ENCODE data around the gene FAM120A. TPM values are rescaled to one million over a fixed set of nuclear protein-coding genes. Genes with fewer than 3 reads are reported as not detected.

FAM120A gene
- total RNA-seq, 4 donors from 2014 or later, result 81.7 to 125 (median 90.1) TPM

GRCh38 chr9:93505541-93506132, 54.2 kb downstream of the FAM120A start:
- TF ChIP-seq, protein P1, sequence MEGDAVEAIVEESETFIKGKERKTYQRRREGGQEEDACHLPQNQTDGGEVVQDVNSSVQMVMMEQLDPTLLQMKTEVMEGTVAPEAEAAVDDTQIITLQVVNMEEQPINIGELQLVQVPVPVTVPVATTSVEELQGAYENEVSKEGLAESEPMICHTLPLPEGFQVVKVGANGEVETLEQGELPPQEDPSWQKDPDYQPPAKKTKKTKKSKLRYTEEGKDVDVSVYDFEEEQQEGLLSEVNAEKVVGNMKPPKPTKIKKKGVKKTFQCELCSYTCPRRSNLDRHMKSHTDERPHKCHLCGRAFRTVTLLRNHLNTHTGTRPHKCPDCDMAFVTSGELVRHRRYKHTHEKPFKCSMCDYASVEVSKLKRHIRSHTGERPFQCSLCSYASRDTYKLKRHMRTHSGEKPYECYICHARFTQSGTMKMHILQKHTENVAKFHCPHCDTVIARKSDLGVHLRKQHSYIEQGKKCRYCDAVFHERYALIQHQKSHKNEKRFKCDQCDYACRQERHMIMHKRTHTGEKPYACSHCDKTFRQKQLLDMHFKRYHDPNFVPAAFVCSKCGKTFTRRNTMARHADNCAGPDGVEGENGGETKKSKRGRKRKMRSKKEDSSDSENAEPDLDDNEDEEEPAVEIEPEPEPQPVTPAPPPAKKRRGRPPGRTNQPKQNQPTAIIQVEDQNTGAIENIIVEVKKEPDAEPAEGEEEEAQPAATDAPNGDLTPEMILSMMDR (IDR thresholded peaks at IDR 0.05), result no peak
- TF ChIP-seq POLR2A (IDR thresholded peaks at IDR 0.05; ENCODE audit: low read depth) (no peak), POLR2AphosphoS5 (IDR thresholded peaks at IDR 0.05) (no peak), EP300 (IDR thresholded peaks at IDR 0.05) (no peak)
- DNase-seq (ENCODE audit: extremely low spot score), result no peak
- 58% methylated on average over 4 of the region's 4 CpGs for WGBS
- peaks cover 0 to 9% (median 3%) of the 10 kb centered on the region in 4 donors for H3K36me3 ChIP-seq
- no peak overlapping the region for H3K4me3 ChIP-seq
- peaks cover 10 to 67% (median 41%) of the 10 kb centered on the region in 4 donors for H3K4me1 ChIP-seq
- no peaks in the 10 kb centered on the region for H3K9me3 ChIP-seq
- H3K27me3 ChIP-seq, result no peaks in the 10 kb centered on the region
- H3K27ac ChIP-seq (replicated peaks in 1 of 4), result peak overlapping the region in 3 of 4 donors; percentile 18 to 45 (median 44)
- intact Hi-C loops (cut with DNase I), result loop anchor here (10.0 kb wide), 1 partner anchor 51 kb away; the partner anchor contains the start of genes FAM120A and FAM120AOS

- no peak for DNase-seq (ENCODE audit: extremely low spot score)
- Histone ChIP-seq H3K27ac (replicated peaks in 1 of 4) (no peak overlapping the region), H3K4me3 (no peak overlapping the region), H3K4me1 (peaks cover 18 to 69% (median 43%) of the 10 kb centered on the region in 4 donors), H3K27me3 (no peaks in the 10 kb centered on the region), H3K9me3 (no peaks in the 10 kb centered on the region), H3K36me3 (peaks cover 0 to 8% (median 3%) of the 10 kb centered on the region in 4 donors)
- whole genome bisulfite sequencing, result 89% methylated on average over 2 of the region's 2 CpGs
- intact Hi-C loops (cut with DNase I), result loop anchor here (10.0 kb wide), 1 partner anchor 53 kb away; the partner anchor contains the start of genes FAM120A and FAM120AOS
- TF ChIP-seq EP300 (IDR thresholded peaks at IDR 0.05) (no peak), POLR2AphosphoS5 (IDR thresholded peaks at IDR 0.05) (no peak), POLR2A (IDR thresholded peaks at IDR 0.05; ENCODE audit: low read depth) (no peak)
- TF ChIP-seq, protein P1 (IDR thresholded peaks at IDR 0.05), result no peak
These were observed 56.3 kb downstream of the FAM120A start for GRCh38 chr9:93507768-93508167.

GRCh38 chr9:93508207-93508606, 56.7 kb downstream of the FAM120A start:
- 79% methylated on average over 2 of the region's 2 CpGs for WGBS
- intact Hi-C loops (cut with DNase I), result loop anchor here (10.0 kb wide), 1 partner anchor 53 kb away; the partner anchor contains the start of genes FAM120A and FAM120AOS

GRCh38 chr9:93509084-93509483, 57.6 kb downstream of the FAM120A start:
- intact Hi-C loops (cut with DNase I), result loop anchor here (10.0 kb wide), 1 partner anchor 54 kb away; the partner anchor contains the start of genes FAM120A and FAM120AOS
- Histone ChIP-seq H3K27ac (replicated peaks in 1 of 4) (no peak overlapping the region), H3K9me3 (no peaks in the 10 kb centered on the region), H3K4me3 (no peak overlapping the region), H3K27me3 (no peaks in the 10 kb centered on the region), H3K36me3 (peaks cover 0 to 6% (median 0%) of the 10 kb centered on the region in 4 donors), H3K4me1 (peaks cover 18 to 75% (median 41%) of the 10 kb centered on the region in 4 donors)
- WGBS, result 80% methylated on average over 2 of the region's 2 CpGs
- TF ChIP-seq POLR2A (IDR thresholded peaks at IDR 0.05; ENCODE audit: low read depth) (no peak), POLR2AphosphoS5 (IDR thresholded peaks at IDR 0.05) (no peak), EP300 (IDR thresholded peaks at IDR 0.05) (no peak)
- TF ChIP-seq, protein P1 (IDR thresholded peaks at IDR 0.05), result no peak
- no peak for DNase-seq (ENCODE audit: extremely low spot score)

More at GRCh38 chr9:93508207-93508606, 56.7 kb downstream of the FAM120A start:
- H3K27me3 ChIP-seq, result no peaks in the 10 kb centered on the region
- peaks cover 0 to 3% (median 2%) of the 10 kb centered on the region in 4 donors for H3K36me3 ChIP-seq
- H3K27ac ChIP-seq (replicated peaks in 1 of 4), result no peak overlapping the region
- H3K4me1 ChIP-seq, result peaks cover 18 to 72% (median 45%) of the 10 kb centered on the region in 4 donors
- no peaks in the 10 kb centered on the region for H3K9me3 ChIP-seq
- no peak for DNase-seq (ENCODE audit: extremely low spot score)
- TF ChIP-seq, protein P1 (IDR thresholded peaks at IDR 0.05), result no peak
- TF ChIP-seq POLR2AphosphoS5 (IDR thresholded peaks at IDR 0.05), result no peak
- TF ChIP-seq POLR2A (IDR thresholded peaks at IDR 0.05; ENCODE audit: low read depth), result no peak
- no peak overlapping the region for H3K4me3 ChIP-seq

Data from esophagus muscularis mucosa (tissue), 4 donors.